Lower leg skin (tissue), 3 donors: Measurements from ENCODE around the gene ERCC2.

Source experiments
- POLR2A ChIP-seq, 2 donors: fragments of 450-650 bp; IDR thresholded peaks; one replicate each; pipeline ENCODE4 v1.6.1; 2016 to 2017; ENCODE audit warnings: antibody characterized with exemption in 2 of 2, mild to moderate bottlenecking in 1 of 2, moderate library complexity in 1 of 2
- TF ChIP-seq, protein P1 (sequence below), 3 donors: fragments of 450-650 bp; IDR thresholded peaks; one replicate each; pipeline ENCODE4 v1.5.1; 2016; ENCODE audit warnings: antibody characterized with exemption in 3 of 3, mild to moderate bottlenecking in 3 of 3, moderate library complexity in 2 of 3

DNA sequence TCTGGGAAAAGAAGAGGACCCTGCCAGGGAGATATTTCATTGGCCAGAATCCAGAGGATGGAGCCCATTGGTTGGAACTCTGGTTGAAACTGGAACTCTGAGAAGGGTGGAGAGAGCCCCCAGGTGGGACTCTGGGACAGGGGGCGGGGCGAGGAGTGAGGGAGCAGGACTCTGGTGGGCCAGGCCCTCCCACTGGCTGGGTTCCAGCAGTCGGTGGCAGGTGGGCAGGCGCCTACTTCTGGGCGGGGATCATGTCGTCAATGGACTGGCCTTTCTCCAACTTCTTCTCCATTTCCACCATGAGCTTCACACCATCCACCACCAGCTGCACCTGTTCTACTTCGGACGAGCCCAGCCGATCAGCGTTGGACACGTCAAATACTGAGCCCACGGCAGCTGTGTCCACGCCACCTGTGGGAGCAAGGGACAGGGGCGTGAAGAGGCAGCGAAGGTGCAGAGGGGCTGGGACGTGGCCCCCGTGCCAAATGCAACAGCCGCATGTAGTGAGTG is 63.8 kb downstream of the ERCC2 start:
- TF ChIP-seq, protein P1, sequence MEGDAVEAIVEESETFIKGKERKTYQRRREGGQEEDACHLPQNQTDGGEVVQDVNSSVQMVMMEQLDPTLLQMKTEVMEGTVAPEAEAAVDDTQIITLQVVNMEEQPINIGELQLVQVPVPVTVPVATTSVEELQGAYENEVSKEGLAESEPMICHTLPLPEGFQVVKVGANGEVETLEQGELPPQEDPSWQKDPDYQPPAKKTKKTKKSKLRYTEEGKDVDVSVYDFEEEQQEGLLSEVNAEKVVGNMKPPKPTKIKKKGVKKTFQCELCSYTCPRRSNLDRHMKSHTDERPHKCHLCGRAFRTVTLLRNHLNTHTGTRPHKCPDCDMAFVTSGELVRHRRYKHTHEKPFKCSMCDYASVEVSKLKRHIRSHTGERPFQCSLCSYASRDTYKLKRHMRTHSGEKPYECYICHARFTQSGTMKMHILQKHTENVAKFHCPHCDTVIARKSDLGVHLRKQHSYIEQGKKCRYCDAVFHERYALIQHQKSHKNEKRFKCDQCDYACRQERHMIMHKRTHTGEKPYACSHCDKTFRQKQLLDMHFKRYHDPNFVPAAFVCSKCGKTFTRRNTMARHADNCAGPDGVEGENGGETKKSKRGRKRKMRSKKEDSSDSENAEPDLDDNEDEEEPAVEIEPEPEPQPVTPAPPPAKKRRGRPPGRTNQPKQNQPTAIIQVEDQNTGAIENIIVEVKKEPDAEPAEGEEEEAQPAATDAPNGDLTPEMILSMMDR (IDR thresholded peaks at IDR 0.05): no peak
- no peak for TF ChIP-seq POLR2A (IDR thresholded peaks at IDR 0.05)
